ENCODE measurements around the gene PTPRN2.

The PTPRN2 gene

GRCh38 chr7:158129037-158130022, 458.3 kb downstream of the PTPRN2 start:
- TF ChIP-seq CTCF (IDR thresholded peaks at IDR 0.05; ENCODE audit: low read depth, low read length): no peak
- no peak for DNase-seq (ENCODE audit: extremely low read depth, low read depth)

DNA sequence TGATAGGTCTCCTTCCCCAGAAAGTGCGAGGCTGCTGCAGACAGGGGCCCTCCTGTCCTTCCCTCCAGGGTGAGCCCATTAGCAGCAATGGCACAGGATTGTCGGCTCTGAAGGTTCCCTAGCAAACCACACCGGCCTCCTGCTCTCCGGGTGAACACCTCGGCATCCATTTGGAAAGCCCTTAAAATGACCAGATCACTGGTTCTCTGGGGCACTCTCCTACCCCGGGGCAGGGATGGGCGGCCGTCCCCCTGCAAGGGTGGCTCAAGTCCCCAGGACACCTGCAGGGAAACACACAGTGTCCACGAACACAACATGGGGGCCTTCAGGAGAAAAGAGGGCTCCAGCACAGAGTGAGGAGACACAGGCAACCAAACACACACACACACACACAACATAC, 459.1 kb downstream of the PTPRN2 start:
- TF ChIP-seq CTCF (IDR thresholded peaks at IDR 0.05; ENCODE audit: low read depth, low read length): no peak
- DNase-seq (ENCODE audit: extremely low read depth, low read depth): no peak

- no peak for TF ChIP-seq CTCF (IDR thresholded peaks at IDR 0.05; ENCODE audit: low read depth, low read length)
- DNase-seq (ENCODE audit: extremely low read depth, low read depth): no peak
Observed at GRCh38 chr7:158127241-158127640, 460.4 kb downstream of the PTPRN2 start.

DNA sequence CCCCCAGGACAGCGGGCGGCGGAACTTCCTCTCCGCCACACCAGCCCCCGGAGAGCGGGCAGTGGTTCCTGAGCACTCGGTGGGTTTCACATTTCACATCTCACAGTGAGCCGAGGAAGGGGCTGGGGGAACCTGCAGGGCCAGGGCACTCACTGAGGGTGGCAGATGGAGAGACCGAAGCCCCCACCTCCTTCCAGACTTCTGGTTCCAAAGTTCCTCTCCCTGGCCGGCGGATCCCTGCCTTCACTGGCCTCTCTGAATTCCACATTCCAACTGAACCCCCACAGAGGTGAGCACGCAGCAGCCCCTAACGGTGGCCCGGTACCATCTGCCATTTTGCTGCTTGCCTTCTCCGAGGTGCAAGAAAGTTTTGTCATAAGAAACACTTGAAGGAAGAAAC, 461.0 kb downstream of the PTPRN2 start:
- no peak for TF ChIP-seq CTCF (IDR thresholded peaks at IDR 0.05; ENCODE audit: low read depth, low read length)
- DNase-seq (ENCODE audit: extremely low read depth, low read depth): no peak

GRCh38 chr7:158125721-158126120, 461.9 kb downstream of the PTPRN2 start:
- no peak for TF ChIP-seq CTCF (IDR thresholded peaks at IDR 0.05; ENCODE audit: low read depth, low read length)
- no peak for DNase-seq (ENCODE audit: extremely low read depth, low read depth)

DNA sequence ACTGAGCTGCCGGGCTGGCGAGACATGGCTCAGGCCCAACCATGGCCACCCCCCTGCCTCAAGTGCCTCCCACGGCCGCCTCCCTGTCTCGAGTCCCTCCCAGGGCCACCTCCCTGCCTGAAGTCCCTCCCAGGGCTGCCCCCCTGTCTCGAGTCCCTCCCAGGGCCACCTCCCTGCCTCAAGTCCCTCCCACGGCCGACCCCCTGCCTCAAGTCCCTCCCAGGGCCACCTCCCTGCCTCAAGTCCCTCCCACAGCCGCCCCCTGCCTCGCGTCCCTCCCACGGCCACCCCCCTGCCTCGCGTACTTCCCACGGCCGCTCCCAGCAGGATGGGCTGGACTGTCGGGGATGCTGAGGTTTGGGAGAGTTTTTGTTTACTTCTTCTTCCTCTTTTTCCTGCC, 462.5 kb downstream of the PTPRN2 start:
- no peak for TF ChIP-seq CTCF (IDR thresholded peaks at IDR 0.05; ENCODE audit: low read depth, low read length)
- no peak for DNase-seq (ENCODE audit: extremely low read depth, low read depth)

GRCh38 chr7:158124671-158125079, 462.9 kb downstream of the PTPRN2 start:
- DNase-seq (ENCODE audit: extremely low read depth, low read depth): no peak
- TF ChIP-seq CTCF (IDR thresholded peaks at IDR 0.05; ENCODE audit: low read depth, low read length): no peak

All from AG09319 (cell line).